Natural killer cell (primary cell): Measurements from ENCODE around the gene PRDM16. TPM values are rescaled to one million over a fixed set of nuclear protein-coding genes. Genes with fewer than 3 reads are reported as not detected.

ENCODE experiments used
- ATAC-seq, 3 donors: fragments of 150-1000 bp in 2 of 3; fragments of 200-7000 bp in 1 of 3; cut with Tn5 transposase; 1 replicate in 1 of 3; 2 replicates in 2 of 3; pipeline ENCODE4 v1.10.0; 2021; ENCODE audit warnings: mild to moderate bottlenecking in 2 of 3, moderate library complexity in 2 of 3
- DNase-seq, 2 donors: peaks; one replicate each; pipeline versions ENCODE4 v3.0.0 to v3.0.0-alpha.2; 2013 to 2021; ENCODE audit warnings: mixed read lengths in 1 of 2
- H3K27ac ChIP-seq: one replicate; pipeline ENCODE4 v1.5.1; 2013; ENCODE audit warnings: mild to moderate bottlenecking, low read length
- H3K27me3 ChIP-seq: one replicate; pipeline ENCODE4 v1.6.1; 2013; ENCODE audit warnings: low read length; ENCODE audit not compliant: control insufficient read depth, insufficient read depth
- H3K36me3 ChIP-seq: one replicate; pipeline ENCODE4 v1.6.1; 2013; ENCODE audit warnings: low read length; ENCODE audit not compliant: control insufficient read depth, insufficient read depth
- H3K4me1 ChIP-seq: one replicate; pipeline ENCODE4 v1.6.1; 2013; ENCODE audit warnings: low read length; ENCODE audit not compliant: control insufficient read depth, insufficient read depth
- H3K4me3 ChIP-seq: one replicate; pipeline ENCODE4 v1.5.1; 2013; ENCODE audit warnings: low read length
- H3K9me3 ChIP-seq: one replicate; pipeline ENCODE4 v1.6.1; 2013; ENCODE audit warnings: low read length; ENCODE audit not compliant: control insufficient read depth, insufficient read depth
- H3K27ac Mint-ChIP-seq, 2 donors: one replicate each; pipeline ENCODE4 v1.8.0; 2022; ENCODE audit warnings: mild to moderate bottlenecking in 2 of 2, mixed read lengths in 2 of 2, moderate library complexity in 1 of 2
- H3K27me3 Mint-ChIP-seq, 2 donors: one replicate each; pipeline ENCODE4 v1.8.0; 2022; ENCODE audit warnings: low read depth in 2 of 2, mixed read lengths in 2 of 2
- H3K36me3 Mint-ChIP-seq: one replicate; pipeline ENCODE4 v1.8.0; 2022; ENCODE audit warnings: mixed read lengths
- H3K4me1 Mint-ChIP-seq, 2 donors: one replicate each; pipeline ENCODE4 v1.8.0; 2022; ENCODE audit warnings: mixed read lengths in 2 of 2
- H3K4me3 Mint-ChIP-seq: one replicate; pipeline ENCODE4 v1.8.0; 2022; ENCODE audit warnings: mild to moderate bottlenecking, moderate library complexity, mixed read lengths
- H3K9me3 Mint-ChIP-seq, 2 donors: one replicate each; pipeline ENCODE4 v1.8.0; 2022; ENCODE audit warnings: mixed read lengths in 2 of 2
- WGBS: methylation state at CpG from one replicate; pipeline ENCODE4 v1.1.7; 2013; ENCODE audit warnings: missing lambda C conversion rate; ENCODE audit not compliant: insufficient coverage; 5-methylcytosine and 5-hydroxymethylcytosine counted together
- intact Hi-C: fragments of 100-400 bp; cut with micrococcal nuclease; formaldehyde crosslinking; loops from one replicate; pipeline ENCODE4 v1.14.2; 2022
- total RNA-seq, 4 donors: library from RNA; stranded (reverse); fragments of 120-200 nt in 1 of 4; gene quantifications; one replicate each; pipeline versions ENCODE4 v1.2.3 to v1.2.4, GENCODE V29; 2013 to 2022
- TF ChIP-seq, protein P1 (sequence below): fragments of 200-600 bp; IDR thresholded peaks from one replicate; pipeline ENCODE4 v1.8.0; 2022; ENCODE audit warnings: antibody characterized with exemption

The PRDM16 gene
- total RNA-seq, 3 donors from 2014 or later (not counting 1 experiment from before 2014, with no cell fraction given): 0.25 to 0.64 TPM; not detected in 1

DNA sequence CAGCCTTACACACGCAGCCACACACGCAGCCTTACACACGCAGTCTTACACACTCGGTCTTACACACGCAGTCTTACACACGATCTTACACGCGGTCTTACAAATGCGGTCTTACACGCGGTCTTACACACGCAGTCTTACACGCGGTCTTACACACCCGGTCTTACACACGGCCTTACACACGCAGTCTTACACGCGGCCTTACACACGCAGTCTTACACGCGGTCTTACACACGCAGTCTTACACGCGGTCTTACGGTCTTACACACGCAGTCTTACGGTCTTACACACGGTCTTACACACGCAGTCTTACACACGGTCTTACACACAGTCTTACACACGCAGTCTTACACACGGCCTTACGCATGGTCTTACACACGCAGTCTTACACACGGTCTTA lies 111.9 kb downstream of the PRDM16 start:
- no peaks in the 10 kb centered on the region for H3K36me3 Mint-ChIP-seq
- ATAC-seq (no peak), DNase-seq (no peak)
- H3K4me1 Mint-ChIP-seq: no peaks in the 10 kb centered on the region
- Histone ChIP-seq H3K4me3 (no peak overlapping the region), H3K36me3 (no peaks in the 10 kb centered on the region), H3K4me1 (no peaks in the 10 kb centered on the region), H3K27me3 (peaks cover 4% of the 10 kb centered on the region), H3K9me3 (no peaks in the 10 kb centered on the region), H3K27ac (no peak overlapping the region)
- H3K4me3 Mint-ChIP-seq: no peak overlapping the region
- WGBS: 94% methylated on average over 36 of the region's 36 CpGs
- no peaks in the 10 kb centered on the region for H3K9me3 Mint-ChIP-seq
- TF ChIP-seq, protein P1, sequence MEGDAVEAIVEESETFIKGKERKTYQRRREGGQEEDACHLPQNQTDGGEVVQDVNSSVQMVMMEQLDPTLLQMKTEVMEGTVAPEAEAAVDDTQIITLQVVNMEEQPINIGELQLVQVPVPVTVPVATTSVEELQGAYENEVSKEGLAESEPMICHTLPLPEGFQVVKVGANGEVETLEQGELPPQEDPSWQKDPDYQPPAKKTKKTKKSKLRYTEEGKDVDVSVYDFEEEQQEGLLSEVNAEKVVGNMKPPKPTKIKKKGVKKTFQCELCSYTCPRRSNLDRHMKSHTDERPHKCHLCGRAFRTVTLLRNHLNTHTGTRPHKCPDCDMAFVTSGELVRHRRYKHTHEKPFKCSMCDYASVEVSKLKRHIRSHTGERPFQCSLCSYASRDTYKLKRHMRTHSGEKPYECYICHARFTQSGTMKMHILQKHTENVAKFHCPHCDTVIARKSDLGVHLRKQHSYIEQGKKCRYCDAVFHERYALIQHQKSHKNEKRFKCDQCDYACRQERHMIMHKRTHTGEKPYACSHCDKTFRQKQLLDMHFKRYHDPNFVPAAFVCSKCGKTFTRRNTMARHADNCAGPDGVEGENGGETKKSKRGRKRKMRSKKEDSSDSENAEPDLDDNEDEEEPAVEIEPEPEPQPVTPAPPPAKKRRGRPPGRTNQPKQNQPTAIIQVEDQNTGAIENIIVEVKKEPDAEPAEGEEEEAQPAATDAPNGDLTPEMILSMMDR: no peak
- H3K27me3 Mint-ChIP-seq: peaks cover 9 to 11% of the 10 kb centered on the region in 2 donors
- intact Hi-C loops: no loop called here
- H3K27ac Mint-ChIP-seq: no peak overlapping the region

DNA sequence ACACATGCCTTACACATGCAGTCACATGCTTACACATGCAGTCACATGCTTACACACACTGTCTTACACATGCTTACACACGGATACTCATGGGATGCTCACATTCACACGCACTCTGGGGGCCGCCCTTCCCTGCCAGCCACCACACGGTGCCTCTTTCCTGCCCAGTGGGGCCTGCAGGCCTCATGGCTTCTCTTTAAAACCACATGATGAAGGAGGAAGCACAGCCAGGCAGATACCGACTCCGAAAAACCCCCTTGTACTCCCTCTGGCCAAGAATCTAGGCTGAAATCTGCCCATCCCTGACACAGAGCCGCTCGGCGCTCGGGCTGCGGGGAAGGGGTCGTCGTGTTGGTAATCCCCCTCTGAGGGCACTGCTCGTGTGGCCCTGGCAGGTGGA lies 113.0 kb downstream of the PRDM16 start:
- no peaks in the 10 kb centered on the region for H3K4me1 Mint-ChIP-seq

DNA sequence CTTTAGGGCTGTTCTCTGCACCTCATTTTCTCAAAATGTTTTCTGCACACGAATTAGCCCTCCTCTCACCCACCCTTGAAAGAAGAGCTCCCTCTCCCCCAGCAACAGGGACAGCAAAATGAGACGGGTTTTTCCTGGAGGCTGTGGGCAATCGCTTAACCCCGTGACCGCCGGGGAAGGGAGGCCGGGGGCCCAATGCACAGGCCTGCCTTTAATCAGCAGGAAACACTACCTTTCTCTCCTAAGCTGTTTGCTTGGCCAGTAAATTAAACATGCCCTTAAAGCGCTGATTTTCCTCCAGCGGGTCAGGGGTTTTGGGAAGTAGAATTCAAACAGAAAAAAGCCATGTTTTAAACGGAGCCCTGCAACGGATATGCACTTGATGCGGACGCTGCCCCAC lies 114.4 kb downstream of the PRDM16 start:
- H3K9me3 ChIP-seq: no peaks in the 10 kb centered on the region
- no peak overlapping the region for H3K27ac ChIP-seq
- ATAC-seq (no peak), DNase-seq (no peak)
- intact Hi-C loops: no loop called here
- H3K27me3 Mint-ChIP-seq: peaks cover 15 to 17% of the 10 kb centered on the region in 2 donors
- TF ChIP-seq, protein P1: no peak
- no peaks in the 10 kb centered on the region for H3K36me3 ChIP-seq
- H3K36me3 Mint-ChIP-seq: no peaks in the 10 kb centered on the region
- no peaks in the 10 kb centered on the region for H3K9me3 Mint-ChIP-seq
- no peak overlapping the region for H3K4me3 ChIP-seq
- WGBS: 9% methylated on average over 13 of the region's 13 CpGs
- peaks cover 4% of the 10 kb centered on the region for H3K27me3 ChIP-seq
- no peaks in the 10 kb centered on the region for H3K4me1 ChIP-seq
- no peaks in the 10 kb centered on the region for H3K4me1 Mint-ChIP-seq
- H3K4me3 Mint-ChIP-seq: no peak overlapping the region
- H3K27ac Mint-ChIP-seq: no peak overlapping the region

More for the DNA sequence above, 113.0 kb downstream of the PRDM16 start:
- 30% methylated on average over 14 of the region's 14 CpGs for WGBS
- Histone ChIP-seq H3K36me3 (no peaks in the 10 kb centered on the region), H3K27ac (no peak overlapping the region), H3K4me3 (no peak overlapping the region), H3K9me3 (no peaks in the 10 kb centered on the region), H3K27me3 (peaks cover 4% of the 10 kb centered on the region), H3K4me1 (no peaks in the 10 kb centered on the region)
- Mint-ChIP-seq H3K4me3 (no peak overlapping the region), H3K27me3 (peaks cover 11 to 12% of the 10 kb centered on the region in 2 donors), H3K36me3 (no peaks in the 10 kb centered on the region), H3K9me3 (no peaks in the 10 kb centered on the region), H3K27ac (no peak overlapping the region)
- DNase-seq (no peak), ATAC-seq (no peak)
- TF ChIP-seq, protein P1: no peak
- intact Hi-C loops: no loop called here

DNA sequence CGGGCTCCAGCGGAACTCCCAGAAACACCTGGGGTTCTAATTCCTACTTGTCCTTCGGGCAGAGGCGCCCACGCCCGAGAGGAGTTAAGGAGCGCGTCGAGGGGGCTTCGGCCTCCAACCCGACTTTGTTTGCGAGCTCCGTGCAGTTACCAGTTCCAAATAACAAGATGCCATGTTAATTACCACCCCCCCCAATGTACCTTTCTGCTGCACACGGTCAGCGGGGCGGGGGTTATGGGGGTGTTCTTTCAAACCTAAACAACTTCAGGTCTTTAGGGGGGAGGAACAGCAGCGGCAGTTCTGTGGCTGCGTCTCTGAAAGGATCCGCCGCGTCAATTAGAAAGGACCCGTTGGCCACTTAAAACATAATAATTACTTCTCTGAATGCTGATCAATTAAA lies 114.8 kb downstream of the PRDM16 start:
- H3K27me3 ChIP-seq: peaks cover 4% of the 10 kb centered on the region
- WGBS: 41% methylated on average over 19 of the region's 22 CpGs
- no peak overlapping the region for H3K27ac ChIP-seq
- no peak overlapping the region for H3K4me3 ChIP-seq
- Mint-ChIP-seq H3K27ac (no peak overlapping the region), H3K9me3 (no peaks in the 10 kb centered on the region), H3K27me3 (peaks cover 15 to 17% of the 10 kb centered on the region in 2 donors), H3K4me1 (no peaks in the 10 kb centered on the region), H3K36me3 (no peaks in the 10 kb centered on the region), H3K4me3 (no peak overlapping the region)
- H3K4me1 ChIP-seq: no peaks in the 10 kb centered on the region
- DNase-seq (no peak), ATAC-seq (no peak)
- TF ChIP-seq, protein P1: no peak
- intact Hi-C loops: no loop called here
- no peaks in the 10 kb centered on the region for H3K36me3 ChIP-seq
- no peaks in the 10 kb centered on the region for H3K9me3 ChIP-seq
